ENCODE measurements around the gene LSAMP.
"Not testable (repeated sequence)": the region's sequence is repeated elsewhere in the genome, so short reads cannot be mapped to it uniquely, and the experiment has no call there.

Gene LSAMP

GRCh38 chr3:116093374-116093773, 351.9 kb downstream of the LSAMP start:
- DNase-seq = no peak

DNA sequence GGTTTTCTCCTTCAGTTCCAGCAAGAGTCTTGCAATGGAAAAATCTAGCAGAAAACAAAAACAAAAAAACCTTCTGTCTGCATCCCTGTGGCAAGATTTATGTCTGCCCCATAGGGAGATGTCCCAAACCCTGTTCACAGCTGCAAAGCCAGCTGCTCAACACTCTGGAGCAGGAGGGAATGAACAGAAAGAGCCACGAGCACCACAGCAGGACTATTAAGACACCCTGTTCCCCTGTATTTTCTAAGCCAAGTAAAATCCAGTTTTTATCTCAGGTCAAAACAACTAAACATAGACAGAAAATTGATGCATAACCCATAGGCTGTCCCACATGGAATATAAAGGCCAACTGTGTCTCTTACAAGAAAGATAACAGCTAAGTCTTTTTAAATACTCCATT, 357.9 kb downstream of the LSAMP start:
- no peak for DNase-seq

GRCh38 chr3:116084999-116085791, 360.1 kb downstream of the LSAMP start:
- DNase-seq = no peak

DNA sequence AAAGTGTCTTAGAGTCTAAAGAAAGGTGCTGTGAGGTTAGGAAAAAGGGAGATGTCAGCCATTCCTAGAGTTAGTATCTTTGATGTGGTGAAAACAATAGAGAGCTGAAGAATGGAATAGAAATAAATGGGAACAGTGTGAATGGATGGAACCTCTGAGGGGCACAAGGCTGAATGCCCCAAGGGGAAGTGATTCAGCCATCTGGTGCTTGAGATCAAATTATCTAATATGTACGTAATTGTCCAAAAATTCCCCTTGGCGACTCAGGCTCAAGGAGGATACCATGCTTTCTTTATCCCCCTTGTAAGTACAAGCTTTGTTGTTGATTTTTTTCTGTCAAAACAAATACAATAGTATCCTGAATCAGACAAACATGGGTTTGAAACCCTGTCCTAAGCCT, 361.6 kb downstream of the LSAMP start:
- DNase-seq = no peak

DNA sequence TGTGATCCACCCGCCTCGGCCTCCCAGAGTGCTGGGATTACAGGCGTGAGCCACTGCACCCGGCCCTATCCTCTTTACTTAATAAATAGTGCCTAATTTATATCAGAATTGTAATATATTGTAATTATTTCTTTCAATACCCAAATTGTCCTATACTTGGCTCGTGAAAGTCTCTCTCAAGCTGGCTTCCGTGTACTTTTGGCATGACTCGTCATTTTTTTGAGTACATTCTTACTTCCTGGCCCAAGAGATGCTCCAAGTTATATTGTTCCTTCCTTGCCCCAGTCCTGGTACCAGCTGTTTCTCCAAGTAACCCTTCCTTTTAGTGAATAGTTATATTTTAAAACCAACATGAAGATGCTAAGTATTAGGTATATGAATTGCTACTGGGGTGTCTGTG, 366.7 kb downstream of the LSAMP start:
- no peak for DNase-seq

GRCh38 chr3:116077557-116077956, 367.7 kb downstream of the LSAMP start:
- no peak for DNase-seq

- DNase-seq = no peak
Measured at GRCh38 chr3:116077059-116077458, 368.2 kb downstream of the LSAMP start.

- not testable (repeated sequence) for DNase-seq
Measured at GRCh38 chr3:116070516-116071278, 374.6 kb downstream of the LSAMP start.

- no peak for DNase-seq
Measured at GRCh38 chr3:116070061-116070460, 375.2 kb downstream of the LSAMP start.

DNA sequence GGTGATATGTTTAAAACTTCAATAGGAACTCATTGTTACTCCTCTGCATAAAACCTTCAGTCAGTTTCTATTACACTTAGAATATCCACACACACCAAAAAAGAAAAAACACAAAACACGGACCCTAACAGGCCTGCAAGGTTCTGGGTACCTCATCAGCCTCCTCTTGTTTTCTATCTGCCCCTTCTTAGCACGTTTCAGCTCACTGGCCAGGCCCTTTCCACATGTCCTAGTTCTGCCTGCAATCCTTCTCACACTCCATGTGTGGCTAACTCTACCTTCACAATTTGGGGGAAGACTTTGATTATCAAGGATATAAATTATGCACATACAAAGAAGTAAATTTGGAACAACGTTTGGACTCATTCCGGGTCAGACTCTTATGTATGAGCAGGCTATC, 376.3 kb downstream of the LSAMP start:
- no peak for DNase-seq

DNA sequence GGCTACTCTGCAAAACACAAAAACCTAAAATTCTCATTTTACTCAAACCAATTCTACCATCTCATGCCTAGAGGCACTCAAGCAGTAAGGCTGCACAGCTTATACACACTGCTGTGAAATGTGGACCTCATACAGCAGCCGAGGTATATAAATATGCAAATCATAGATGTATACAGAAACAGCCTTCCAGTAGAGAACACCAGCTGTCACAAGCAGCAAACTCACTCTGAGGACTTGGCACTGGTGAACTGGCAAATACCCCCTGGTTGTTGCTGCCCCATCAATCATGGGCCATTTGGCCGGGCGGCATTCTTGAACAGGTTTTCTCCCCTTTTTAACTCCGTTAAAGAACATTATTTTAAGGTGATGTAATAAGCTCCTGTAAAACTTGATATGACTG, 378.0 kb downstream of the LSAMP start:
- DNase-seq = no peak

DNA sequence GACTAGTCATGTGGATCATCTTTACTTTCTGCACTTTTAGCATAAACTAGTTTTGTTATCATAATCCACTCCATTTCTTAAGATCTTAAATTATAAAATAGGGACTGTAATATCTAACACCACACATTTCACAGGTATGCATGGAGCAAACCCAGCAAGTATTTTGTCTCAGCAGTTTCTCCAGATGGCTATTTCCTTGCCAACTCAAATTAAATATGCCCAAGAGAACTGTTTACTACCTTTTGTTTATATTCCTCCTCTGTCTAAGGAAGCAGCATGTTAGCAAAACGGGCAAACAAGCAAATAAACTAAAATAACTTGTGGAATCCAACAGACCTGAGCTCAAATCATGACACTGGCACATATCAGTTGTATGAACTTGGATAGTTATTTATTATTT, 379.8 kb downstream of the LSAMP start:
- DNase-seq = no peak

- DNase-seq = no peak
Measured at GRCh38 chr3:116064646-116065045, 380.6 kb downstream of the LSAMP start.

DNA sequence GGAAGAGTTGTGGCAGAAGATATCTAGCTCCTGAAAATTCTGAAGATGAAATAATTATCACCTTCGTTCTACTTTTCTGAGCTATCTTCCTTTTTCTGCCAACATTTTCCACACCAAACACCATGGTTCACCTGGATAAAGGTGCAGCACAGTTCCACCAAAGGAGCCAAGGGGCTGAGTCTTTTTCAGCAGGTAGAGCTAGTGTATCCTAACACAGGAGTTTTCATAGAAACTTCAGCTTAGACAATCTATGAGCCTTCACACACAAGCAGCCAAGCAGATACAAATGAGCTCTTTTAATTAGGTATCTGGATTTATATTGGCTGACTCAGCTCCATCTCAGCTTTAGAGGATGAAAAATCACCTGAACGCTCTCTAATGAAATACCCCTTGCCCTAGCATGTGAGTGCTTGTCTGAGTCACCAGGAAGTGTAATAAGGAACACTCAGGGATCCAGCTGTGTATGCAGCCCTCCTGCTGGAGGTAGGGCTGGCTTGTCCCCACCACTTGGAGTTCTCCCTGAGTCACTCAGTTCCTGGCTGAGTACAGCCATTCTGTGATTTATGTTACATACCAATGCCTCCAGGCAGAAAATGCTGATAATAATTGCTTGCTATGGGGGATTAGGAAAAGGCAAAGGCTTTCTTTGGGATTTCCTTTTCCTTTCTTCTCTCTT, 385.7 kb downstream of the LSAMP start:
- DNase-seq = peak in 2 of 3 experiments; percentile 60 to 76

GRCh38 chr3:116058844-116059243, 386.4 kb downstream of the LSAMP start:
- DNase-seq = no peak

- no peak for DNase-seq
Measured at GRCh38 chr3:116057400-116058006, 387.8 kb downstream of the LSAMP start.

GRCh38 chr3:116056280-116056679, 389.0 kb downstream of the LSAMP start:
- no peak for DNase-seq

DNA sequence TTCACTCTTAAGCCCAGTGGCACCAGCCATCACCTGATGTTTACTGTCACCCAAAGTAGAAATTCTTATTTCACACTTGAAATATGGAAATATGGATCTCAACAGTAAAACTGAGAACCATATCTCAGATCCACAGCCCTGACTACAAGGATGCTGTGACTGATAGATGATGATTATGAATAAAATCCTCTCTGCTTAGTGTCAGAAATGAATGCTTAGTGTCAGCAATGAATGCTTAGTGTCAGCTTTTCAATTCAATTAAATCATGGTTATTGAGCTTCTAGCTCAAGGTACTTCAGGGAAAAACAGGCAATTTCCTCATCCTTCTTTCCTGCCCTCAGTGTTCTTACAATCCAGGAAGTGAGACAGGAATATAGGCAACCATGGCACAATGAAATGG, 392.3 kb downstream of the LSAMP start:
- DNase-seq = no peak

DNA sequence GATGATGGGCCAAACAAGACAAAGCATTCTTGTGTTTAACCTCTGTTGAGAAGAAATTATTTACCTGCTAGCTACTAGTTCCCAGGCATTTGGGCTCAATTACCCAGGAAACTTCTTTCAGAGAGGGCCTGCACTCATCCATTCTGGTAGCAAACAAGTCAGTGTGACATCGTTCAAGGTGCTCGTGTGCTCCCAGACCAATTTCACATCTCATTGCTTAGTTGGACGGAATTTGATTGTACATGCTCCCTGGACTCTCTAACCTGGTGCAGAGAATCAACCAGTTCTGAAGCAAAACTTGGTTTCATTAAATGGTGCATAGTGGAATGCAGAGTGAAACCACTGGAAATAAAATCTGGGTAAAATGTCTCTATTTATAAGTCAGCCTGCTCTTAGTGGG, 392.7 kb downstream of the LSAMP start:
- no peak for DNase-seq

- DNase-seq = no peak
Measured at GRCh38 chr3:116051586-116051985, 393.7 kb downstream of the LSAMP start.

DNA sequence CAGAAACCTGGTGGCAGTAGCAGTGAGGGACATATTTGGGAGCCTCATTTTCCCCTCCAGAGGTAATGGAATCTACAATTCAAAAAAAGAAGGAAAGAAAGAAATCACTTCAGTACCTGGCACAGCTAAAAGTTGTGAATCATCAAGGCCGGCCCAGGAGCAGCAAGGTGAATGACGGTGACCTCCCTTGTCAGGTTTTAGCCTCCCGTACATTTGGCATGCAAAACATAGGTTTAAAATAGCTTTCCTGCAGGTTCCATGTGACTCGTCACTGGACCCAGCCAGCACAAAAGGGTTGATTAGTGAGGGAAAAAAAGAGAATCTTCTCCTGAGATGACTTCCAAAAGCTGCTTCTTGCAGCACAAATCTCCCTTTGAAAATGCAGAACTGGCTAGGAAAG, 394.2 kb downstream of the LSAMP start:
- DNase-seq = no peak

DNA sequence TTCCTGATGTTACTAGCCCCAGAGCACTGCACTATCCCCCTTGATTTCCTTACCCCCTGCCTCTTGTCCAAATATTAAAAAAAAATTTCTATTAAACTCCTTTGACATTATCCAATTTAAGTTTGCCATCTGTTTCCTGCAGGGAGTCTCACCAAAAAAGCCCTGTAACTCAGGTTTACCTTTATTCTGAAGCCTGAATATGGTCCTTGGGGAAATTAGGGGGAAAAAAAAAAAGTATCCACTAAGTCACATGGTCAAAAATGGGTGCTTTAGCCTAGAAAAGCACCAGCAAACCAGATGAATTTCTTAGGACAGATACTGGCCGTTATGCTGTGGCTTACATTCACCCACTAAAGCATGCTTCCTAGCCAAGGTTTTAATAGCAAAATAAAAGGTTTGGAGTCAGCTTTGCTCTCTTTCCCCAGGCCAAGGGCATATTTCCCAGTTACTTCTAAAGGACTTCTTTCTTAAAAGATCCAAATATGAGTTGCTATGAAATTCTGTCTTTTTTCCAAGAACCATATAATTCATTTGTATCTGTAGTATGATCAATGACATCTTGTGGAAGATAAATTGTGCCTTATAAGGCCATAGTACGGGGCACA, 394.9 kb downstream of the LSAMP start:
- peak in 1 of 3 experiments; percentile 32 for DNase-seq

- no peak for DNase-seq
Measured at GRCh38 chr3:116048991-116049390, 396.3 kb downstream of the LSAMP start.

Measured in NCI-H1417 (cell line).